ENCODE data around the gene CIITA. TPM values are rescaled to one million over a fixed set of nuclear protein-coding genes. Genes with fewer than 3 reads are reported as not detected.
A peak's percentile ranks its signal among the peaks of the same experiment; 100 is the strongest.

Gene CIITA
- total and polyA plus RNA-seq, 9 donors, result 0.98 to 3.7 (median 1.5) TPM

DNA sequence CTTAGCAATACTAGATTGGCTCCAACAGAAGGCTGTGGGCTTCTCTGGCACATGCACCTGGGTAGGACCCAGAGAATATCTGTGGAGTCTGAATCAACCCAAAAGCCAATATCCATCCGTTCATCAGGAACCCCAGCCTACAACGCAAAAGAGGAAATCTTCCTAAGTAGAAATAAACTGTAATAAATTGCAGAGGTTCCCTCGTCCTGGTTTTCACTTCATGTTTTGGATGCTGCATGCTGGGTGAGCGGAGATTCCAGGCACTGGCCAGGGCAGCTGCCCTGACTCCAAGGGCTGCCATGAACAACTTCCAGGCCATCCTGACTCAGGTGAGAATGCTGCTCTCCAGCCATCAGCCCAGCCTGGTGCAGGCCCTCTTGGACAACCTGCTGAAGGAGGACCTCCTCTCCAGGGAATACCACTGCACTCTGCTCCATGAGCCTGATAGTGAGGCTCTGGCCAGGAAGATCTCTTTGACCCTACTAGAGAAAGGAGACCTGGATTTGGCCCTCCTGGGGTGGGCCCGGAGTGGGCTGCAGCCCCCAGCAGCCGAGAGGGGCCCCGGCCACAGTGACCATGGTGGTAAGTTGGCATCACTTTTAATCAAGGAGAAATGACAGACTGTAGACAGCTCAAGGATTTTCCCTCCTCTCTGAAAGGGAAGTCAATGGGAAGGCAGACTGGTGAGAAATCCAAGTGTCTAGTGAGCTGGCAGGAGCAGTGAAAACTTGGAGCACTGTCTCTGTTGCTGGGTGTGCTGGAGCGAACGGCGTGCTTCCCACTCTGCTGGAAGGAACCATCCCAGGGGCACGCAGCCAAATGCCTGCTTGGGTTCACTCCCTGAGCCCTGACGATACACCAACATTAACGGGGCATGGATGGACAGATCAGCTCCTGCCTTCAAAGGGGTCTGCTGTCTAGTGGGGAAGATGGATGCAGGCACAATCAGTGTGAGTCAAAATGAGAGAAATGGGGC, 10.7 kb upstream of the CIITA start:
- WGBS (ENCODE audit: insufficient coverage), result 70% methylated on average over 10 of the region's 13 CpGs
- Histone ChIP-seq H3K27ac (ENCODE audit: low read length) (no peak overlapping the region), H3K27me3 (ENCODE audit: control insufficient read depth, insufficient read depth, low read length) (no peaks in the 10 kb centered on the region), H3K4me3 (ENCODE audit: low read length) (no peak overlapping the region), H3K4me1 (ENCODE audit: control insufficient read depth, insufficient read depth, low read length) (peaks cover 11% of the 10 kb centered on the region), H3K36me3 (ENCODE audit: control insufficient read depth, insufficient read depth, low read length) (no peaks in the 10 kb centered on the region), H3K9me3 (replicated peaks; ENCODE audit: control insufficient read depth, low read depth, low read length) (no peaks in the 10 kb centered on the region)
- no peak for DNase-seq

DNA sequence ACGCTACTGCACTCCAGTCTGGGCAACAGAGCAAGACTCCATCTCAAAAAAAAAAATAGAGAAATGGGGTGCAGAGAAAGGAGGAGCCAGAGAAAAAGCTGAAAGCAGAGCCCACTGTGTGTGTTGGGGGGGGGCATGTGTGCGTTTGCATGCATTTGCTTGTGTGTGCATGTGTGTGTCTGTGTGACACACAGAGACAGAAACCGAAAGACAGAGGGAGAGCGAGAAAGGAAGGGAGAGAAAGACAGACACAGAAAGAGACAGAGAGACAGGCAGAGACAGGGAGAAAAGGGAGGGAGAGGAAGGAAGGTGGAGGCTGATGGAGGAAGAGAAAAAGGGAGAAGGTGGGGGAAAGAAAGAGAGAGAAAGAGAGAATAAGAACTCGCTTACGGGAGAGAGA, 9.8 kb upstream of the CIITA start:
- peaks cover 13% of the 10 kb centered on the region for H3K4me1 ChIP-seq (ENCODE audit: control insufficient read depth, insufficient read depth, low read length)
- H3K4me3 ChIP-seq (ENCODE audit: low read length), result no peak overlapping the region
- H3K36me3 ChIP-seq (ENCODE audit: control insufficient read depth, insufficient read depth, low read length), result no peaks in the 10 kb centered on the region
- no peak for DNase-seq
- no peaks in the 10 kb centered on the region for H3K27me3 ChIP-seq (ENCODE audit: control insufficient read depth, insufficient read depth, low read length)
- H3K27ac ChIP-seq (ENCODE audit: low read length), result no peak overlapping the region
- no peaks in the 10 kb centered on the region for H3K9me3 ChIP-seq (replicated peaks; ENCODE audit: control insufficient read depth, low read depth, low read length)
- 85% methylated on average over 3 of the region's 6 CpGs for WGBS (ENCODE audit: insufficient coverage)

DNA sequence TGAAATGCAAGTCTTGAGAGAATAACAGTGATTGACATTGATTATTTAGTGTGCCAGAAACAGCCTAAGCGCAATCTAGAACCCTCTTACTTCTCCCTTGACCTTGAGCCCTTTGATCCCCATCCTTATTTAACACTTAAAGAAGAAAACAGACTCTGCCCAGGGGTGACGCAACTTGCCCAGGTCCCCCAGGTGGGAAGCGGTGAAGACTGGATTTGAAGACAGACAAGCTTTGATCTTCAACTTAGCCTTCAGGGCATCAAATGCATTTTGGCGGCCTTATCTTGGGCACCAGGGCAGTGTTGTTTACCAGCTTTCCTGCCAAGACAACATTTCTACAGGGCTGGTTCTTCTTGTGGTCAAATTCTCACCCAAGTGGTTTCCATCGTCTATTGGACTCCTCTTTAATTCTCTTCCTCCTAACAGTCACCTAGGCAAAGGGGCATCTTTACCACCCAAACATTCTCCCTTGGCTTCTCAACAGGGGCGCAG, 8.9 kb upstream of the CIITA start:
- whole genome bisulfite sequencing (ENCODE audit: insufficient coverage), result 89% methylated on average over 5 of the region's 6 CpGs
- Histone ChIP-seq H3K9me3 (replicated peaks; ENCODE audit: control insufficient read depth, low read depth, low read length) (no peaks in the 10 kb centered on the region), H3K4me3 (ENCODE audit: low read length) (no peak overlapping the region)

DNA sequence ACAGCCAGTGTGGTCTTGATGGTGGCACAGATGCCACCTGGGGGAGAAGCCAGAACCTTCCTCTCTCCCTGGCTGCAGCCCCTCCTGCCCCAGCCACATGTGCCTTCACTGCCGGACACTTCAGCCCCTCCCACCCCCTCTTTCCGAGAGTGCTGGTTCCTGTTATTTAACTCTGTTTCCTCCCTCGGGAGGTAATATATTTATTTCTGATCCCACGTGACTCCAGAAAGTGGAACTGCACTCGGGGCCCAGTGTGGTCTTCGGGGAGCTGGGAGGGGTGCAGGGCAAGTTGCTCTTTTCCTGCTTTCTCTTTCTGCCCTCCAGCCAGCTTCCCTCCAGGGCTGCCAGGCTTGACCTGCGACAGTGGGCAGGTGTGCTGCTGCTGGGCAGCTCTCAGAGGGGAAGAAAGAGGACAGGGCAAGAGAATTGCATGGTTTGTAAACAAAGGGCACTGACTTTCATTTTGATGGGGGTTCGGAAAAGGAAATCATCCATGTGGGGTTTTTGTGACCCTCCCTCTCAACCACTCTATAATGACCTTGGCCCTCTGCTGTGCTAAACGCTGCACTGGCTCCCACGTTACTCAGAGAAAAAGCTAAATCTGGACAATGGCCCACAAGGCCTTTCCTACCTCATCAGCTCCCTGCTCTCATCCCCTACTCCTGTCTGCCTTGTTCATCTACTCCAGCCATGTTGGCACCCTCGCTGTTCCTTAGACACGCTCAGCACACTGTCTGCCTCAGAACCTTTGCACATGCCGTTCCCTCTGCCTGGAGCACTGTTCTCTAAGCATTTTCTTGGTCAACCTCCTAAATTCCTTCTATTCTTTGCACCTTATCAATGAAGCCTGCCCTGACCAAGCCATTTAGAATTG, 8.2 kb upstream of the CIITA start:
- peak overlapping the region; percentile 74 for H3K27ac ChIP-seq (ENCODE audit: low read length)
- H3K9me3 ChIP-seq (replicated peaks; ENCODE audit: control insufficient read depth, low read depth, low read length), result no peaks in the 10 kb centered on the region
- H3K4me1 ChIP-seq (ENCODE audit: control insufficient read depth, insufficient read depth, low read length), result peaks cover 13% of the 10 kb centered on the region
- H3K36me3 ChIP-seq (ENCODE audit: control insufficient read depth, insufficient read depth, low read length), result no peaks in the 10 kb centered on the region
- H3K27me3 ChIP-seq (ENCODE audit: control insufficient read depth, insufficient read depth, low read length), result peaks cover 4% of the 10 kb centered on the region
- no peak overlapping the region for H3K4me3 ChIP-seq (ENCODE audit: low read length)
- DNase-seq, result peak; percentile 81
- 49% methylated on average over 8 of the region's 13 CpGs for WGBS (ENCODE audit: insufficient coverage)

More for the DNA sequence above, 8.9 kb upstream of the CIITA start:
- peak overlapping the region; percentile 42 for H3K27ac ChIP-seq (ENCODE audit: low read length)
- no peak for DNase-seq
- peaks cover 13% of the 10 kb centered on the region for H3K4me1 ChIP-seq (ENCODE audit: control insufficient read depth, insufficient read depth, low read length)
- no peaks in the 10 kb centered on the region for H3K36me3 ChIP-seq (ENCODE audit: control insufficient read depth, insufficient read depth, low read length)
- H3K27me3 ChIP-seq (ENCODE audit: control insufficient read depth, insufficient read depth, low read length), result no peaks in the 10 kb centered on the region

DNA sequence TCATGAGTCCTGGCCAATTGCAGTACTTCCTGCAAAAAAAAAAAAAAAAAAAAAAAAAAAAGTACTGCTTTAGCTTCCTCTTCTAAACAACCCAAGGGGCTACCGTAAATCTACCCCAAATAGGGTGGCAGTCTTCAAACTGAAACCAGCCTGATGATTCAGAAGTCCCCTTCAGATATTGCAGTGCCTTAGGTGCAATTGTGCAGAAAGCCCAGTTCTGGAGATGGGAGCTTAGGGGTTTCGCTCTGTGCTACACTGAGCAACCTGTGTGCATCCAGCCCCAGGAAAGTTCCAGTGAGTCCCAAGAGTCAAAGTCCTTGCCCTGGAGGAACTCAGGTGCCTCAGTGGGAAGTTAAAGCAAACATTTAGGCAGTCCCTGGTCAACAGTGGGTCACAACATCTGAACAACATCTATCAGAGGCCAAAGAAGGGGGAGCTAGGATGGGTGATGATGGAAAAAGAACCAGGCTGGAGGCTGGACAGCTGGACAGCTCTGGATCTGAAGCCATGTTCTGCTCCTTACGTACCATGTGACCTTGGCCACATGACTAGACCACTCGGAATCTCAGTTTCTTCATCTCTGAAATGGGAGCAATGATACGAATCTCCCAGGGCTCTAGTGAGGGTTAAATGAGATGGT, 6.7 kb upstream of the CIITA start:
- Histone ChIP-seq H3K9me3 (replicated peaks; ENCODE audit: control insufficient read depth, low read depth, low read length) (no peaks in the 10 kb centered on the region), H3K27ac (ENCODE audit: low read length) (no peak overlapping the region), H3K4me1 (ENCODE audit: control insufficient read depth, insufficient read depth, low read length) (peaks cover 13% of the 10 kb centered on the region), H3K4me3 (ENCODE audit: low read length) (no peak overlapping the region), H3K27me3 (ENCODE audit: control insufficient read depth, insufficient read depth, low read length) (peaks cover 4% of the 10 kb centered on the region), H3K36me3 (ENCODE audit: control insufficient read depth, insufficient read depth, low read length) (no peaks in the 10 kb centered on the region)
- DNase-seq, result no peak
- 100% methylated on average over 3 of the region's 5 CpGs for WGBS (ENCODE audit: insufficient coverage)

DNA sequence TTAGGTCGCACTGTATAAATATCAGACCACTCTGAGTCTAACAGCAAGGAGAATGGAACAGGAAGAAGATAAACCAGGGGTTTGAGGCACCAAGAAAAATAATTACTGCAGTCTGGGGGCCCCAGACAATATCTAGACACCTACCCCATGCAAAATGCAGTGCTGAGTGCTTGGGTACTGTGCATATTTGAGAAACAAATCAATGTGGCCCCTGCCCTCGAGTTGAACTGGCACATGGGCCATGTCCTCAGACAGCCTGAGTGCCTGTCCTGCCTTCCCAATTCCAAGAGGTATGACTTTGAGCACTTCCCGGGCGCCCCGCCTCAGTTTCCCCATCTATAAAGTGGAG, 6.2 kb upstream of the CIITA start:
- Histone ChIP-seq H3K4me3 (ENCODE audit: low read length) (no peak overlapping the region), H3K27ac (ENCODE audit: low read length) (no peak overlapping the region), H3K4me1 (ENCODE audit: control insufficient read depth, insufficient read depth, low read length) (peaks cover 13% of the 10 kb centered on the region), H3K27me3 (ENCODE audit: control insufficient read depth, insufficient read depth, low read length) (peaks cover 4% of the 10 kb centered on the region), H3K36me3 (ENCODE audit: control insufficient read depth, insufficient read depth, low read length) (no peaks in the 10 kb centered on the region), H3K9me3 (replicated peaks; ENCODE audit: control insufficient read depth, low read depth, low read length) (no peaks in the 10 kb centered on the region)
- no peak for DNase-seq
- no CpG with 5 or more reads among the region's 5 CpGs for WGBS (ENCODE audit: insufficient coverage)

DNA sequence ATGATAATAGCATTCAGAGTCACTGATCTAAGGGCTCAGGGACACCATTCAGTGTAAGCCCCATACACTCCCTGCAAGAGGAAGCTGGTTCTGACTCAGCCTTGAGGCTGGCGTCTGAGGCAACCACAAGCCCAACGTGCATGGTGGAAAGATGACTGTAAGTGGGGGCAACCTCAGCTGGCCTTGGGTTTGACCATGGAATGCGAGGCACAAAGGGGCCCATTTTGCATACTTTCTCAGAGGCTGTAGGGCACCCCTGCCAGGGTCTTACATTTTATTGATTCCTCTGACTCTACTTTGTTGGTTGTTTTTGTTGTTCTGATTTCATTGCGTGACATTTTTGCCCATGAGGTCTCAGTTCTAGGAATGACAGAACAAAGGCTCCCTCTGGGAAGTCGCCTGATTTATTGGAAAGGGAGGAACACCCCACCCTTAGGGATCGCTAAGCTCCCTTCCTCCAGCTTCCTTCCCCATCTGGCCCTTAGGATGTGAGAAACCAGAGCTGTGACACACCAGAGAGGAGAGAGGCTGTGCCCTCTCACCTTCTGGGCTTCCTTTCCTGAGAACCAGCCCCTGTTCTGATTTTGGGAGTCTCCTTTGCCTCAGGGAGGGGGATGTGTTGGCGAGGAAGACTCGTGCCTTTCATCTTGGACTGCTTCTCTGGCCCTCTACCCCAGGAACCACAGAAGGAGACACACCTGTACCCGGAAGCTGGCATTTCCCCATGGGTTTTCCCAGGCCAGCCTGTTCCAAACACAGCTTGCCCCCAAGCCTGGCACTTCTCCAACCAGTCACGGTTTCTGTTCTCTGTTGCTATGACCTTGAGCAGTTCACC, 5.6 kb upstream of the CIITA start:
- 24% methylated on average over 6 of the region's 10 CpGs for WGBS (ENCODE audit: insufficient coverage)
- peak overlapping the region; percentile 44 for H3K27ac ChIP-seq (ENCODE audit: low read length)
- H3K27me3 ChIP-seq (ENCODE audit: control insufficient read depth, insufficient read depth, low read length), result peaks cover 4% of the 10 kb centered on the region
- H3K4me1 ChIP-seq (ENCODE audit: control insufficient read depth, insufficient read depth, low read length), result peaks cover 13% of the 10 kb centered on the region
- no peaks in the 10 kb centered on the region for H3K36me3 ChIP-seq (ENCODE audit: control insufficient read depth, insufficient read depth, low read length)
- no peaks in the 10 kb centered on the region for H3K9me3 ChIP-seq (replicated peaks; ENCODE audit: control insufficient read depth, low read depth, low read length)
- no peak overlapping the region for H3K4me3 ChIP-seq (ENCODE audit: low read length)
- DNase-seq, result peak; percentile 46

DNA sequence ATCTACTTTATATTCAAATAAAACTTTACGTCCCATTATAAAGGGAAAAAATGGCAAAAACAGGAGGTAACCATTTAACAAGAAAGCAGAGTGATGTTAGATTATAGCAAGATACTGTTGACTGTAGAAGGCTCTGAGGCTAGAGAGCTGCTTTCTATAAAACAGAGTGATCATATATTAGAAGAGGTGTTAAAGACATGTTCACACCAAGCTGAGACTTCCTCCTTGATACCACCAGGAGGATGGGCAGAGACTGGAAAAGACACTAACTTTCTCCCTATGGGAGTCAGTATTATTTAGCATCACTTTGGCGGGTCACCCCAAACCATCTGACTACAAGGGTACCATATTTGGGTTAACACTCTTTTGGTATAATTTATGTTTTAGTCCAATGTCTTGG, 687 bp upstream of the CIITA start:
- no CpG with 5 or more reads among the region's 2 CpGs for WGBS (ENCODE audit: insufficient coverage)
- no peak overlapping the region for H3K4me3 ChIP-seq (ENCODE audit: low read length)
- H3K9me3 ChIP-seq (replicated peaks; ENCODE audit: control insufficient read depth, low read depth, low read length), result no peaks in the 10 kb centered on the region
- H3K27me3 ChIP-seq (ENCODE audit: control insufficient read depth, insufficient read depth, low read length), result peaks cover 44% of the 10 kb centered on the region
- peaks cover 16% of the 10 kb centered on the region for H3K4me1 ChIP-seq (ENCODE audit: control insufficient read depth, insufficient read depth, low read length)
- H3K36me3 ChIP-seq (ENCODE audit: control insufficient read depth, insufficient read depth, low read length), result no peaks in the 10 kb centered on the region
- no peak overlapping the region for H3K27ac ChIP-seq (ENCODE audit: low read length)
- DNase-seq, result no peak

DNA sequence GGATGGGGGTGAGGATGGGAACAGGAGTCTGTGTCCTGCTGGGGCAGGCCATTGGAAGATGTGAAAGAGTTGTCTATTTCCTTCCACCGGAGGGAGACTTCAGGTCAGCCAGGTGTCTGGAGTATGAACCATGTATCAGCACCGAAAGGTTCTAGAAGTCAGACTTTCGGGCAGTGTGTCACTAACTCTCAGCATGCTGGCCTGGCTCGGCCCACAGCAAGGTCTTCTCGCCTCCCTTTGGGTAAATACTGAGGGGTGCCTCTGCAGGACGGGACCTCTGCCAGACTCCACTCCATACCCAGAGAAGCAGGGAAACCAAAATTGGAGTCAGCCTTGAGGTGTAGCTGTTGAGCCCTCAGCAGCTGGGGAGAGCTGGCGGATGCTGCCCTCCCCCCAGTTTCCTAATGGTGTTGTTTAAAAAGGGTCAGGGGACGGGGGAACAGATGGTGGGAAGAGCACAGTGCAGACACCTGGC, 507 bp downstream of the CIITA start:
- H3K4me1 ChIP-seq (ENCODE audit: control insufficient read depth, insufficient read depth, low read length), result peaks cover 14% of the 10 kb centered on the region
- DNase-seq, result no peak
- H3K27me3 ChIP-seq (ENCODE audit: control insufficient read depth, insufficient read depth, low read length), result peaks cover 44% of the 10 kb centered on the region
- H3K36me3 ChIP-seq (ENCODE audit: control insufficient read depth, insufficient read depth, low read length), result no peaks in the 10 kb centered on the region
- WGBS (ENCODE audit: insufficient coverage), result 63% methylated on average over 4 of the region's 8 CpGs
- H3K4me3 ChIP-seq (ENCODE audit: low read length), result peak overlapping the region; percentile 18
- H3K9me3 ChIP-seq (replicated peaks; ENCODE audit: control insufficient read depth, low read depth, low read length), result no peaks in the 10 kb centered on the region
- H3K27ac ChIP-seq (ENCODE audit: low read length), result peak overlapping the region; percentile 25

All from muscle of leg (tissue), 11 donors.